ENCODE results near the gene RHBDF2.

DNA sequence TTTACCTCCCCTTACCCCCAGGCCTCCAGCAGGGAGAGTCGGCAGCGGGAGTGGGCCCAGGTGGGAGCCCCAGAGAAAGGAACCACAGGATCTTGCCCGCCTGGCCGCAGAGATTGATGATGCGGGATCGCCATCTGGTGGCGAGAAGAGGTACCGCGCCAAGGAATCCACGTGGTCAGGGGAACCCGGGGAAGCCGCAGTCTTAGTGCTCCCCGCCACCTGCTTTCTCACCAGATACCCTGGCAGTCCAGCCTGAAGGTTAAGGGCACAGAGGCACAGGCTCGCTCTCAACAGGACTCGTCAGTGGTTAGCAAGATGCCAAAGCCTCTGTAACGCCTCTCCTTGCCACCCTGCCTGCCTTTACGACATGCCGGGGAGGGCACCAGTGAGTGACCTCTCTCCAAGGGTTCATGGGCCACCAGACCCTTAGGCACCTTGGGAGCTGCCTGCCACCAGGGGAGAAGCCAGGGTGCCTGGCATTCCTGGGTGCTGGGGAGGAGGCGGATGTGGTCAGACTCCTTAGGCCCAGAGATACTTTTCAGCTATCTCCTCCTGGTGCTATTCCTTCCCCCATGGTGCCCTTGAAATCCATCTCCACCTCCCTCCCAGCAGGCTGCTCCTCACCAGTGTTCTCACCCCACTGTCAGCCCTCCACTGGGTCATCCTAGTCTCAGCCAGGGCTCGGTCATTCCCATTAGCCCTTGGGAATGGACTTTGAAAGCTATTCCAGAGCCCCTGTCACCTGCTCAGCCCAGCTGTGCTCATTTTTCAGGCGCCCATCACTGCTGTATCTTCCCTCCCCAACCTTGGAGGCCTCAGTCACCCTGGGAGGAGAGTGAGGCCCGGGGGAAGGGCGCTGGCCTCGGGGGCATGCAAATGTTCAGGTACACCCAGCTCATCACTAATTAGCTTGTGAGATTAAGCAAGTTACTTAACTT lies 5.5 kb upstream of the RHBDF2 start:
- TF ChIP-seq, protein P1, sequence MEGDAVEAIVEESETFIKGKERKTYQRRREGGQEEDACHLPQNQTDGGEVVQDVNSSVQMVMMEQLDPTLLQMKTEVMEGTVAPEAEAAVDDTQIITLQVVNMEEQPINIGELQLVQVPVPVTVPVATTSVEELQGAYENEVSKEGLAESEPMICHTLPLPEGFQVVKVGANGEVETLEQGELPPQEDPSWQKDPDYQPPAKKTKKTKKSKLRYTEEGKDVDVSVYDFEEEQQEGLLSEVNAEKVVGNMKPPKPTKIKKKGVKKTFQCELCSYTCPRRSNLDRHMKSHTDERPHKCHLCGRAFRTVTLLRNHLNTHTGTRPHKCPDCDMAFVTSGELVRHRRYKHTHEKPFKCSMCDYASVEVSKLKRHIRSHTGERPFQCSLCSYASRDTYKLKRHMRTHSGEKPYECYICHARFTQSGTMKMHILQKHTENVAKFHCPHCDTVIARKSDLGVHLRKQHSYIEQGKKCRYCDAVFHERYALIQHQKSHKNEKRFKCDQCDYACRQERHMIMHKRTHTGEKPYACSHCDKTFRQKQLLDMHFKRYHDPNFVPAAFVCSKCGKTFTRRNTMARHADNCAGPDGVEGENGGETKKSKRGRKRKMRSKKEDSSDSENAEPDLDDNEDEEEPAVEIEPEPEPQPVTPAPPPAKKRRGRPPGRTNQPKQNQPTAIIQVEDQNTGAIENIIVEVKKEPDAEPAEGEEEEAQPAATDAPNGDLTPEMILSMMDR (IDR thresholded peaks at IDR 0.05): peak; percentile 88 to 98 (median 93)
- no peak for TF ChIP-seq POLR2A (IDR thresholded peaks at IDR 0.05)

Data from uterus (tissue), 2 donors.